Mesenchymal stem cell (in vitro differentiated cells and primary cell): Measurements from ENCODE around the gene PMVK.

Experiments used
- DNase-seq: peaks from one replicate; pipeline ENCODE4 v3.0.0-alpha.2; 2013
- H2AFZ ChIP-seq: one replicate; pipeline ENCODE4 v1.6.1; 2013; ENCODE audit warnings: low read depth, mild to moderate bottlenecking, control low read depth, inconsistent platforms, low read length, moderate library complexity
- H2AK5ac ChIP-seq: 2 replicates; pipeline ENCODE4 v1.6.1; 2013; ENCODE audit warnings: low read length, moderate library complexity, mild to moderate bottlenecking, inconsistent platforms; ENCODE audit not compliant: severe bottlenecking
- H2BK120ac ChIP-seq: one replicate; pipeline ENCODE4 v1.6.1; 2013; ENCODE audit warnings: low read depth, mild to moderate bottlenecking, inconsistent platforms, low read length, moderate library complexity
- H2BK12ac ChIP-seq, 2 experiments: one replicate each; pipeline ENCODE4 v1.6.1; 2013; ENCODE audit warnings: inconsistent platforms in 2 of 2, low read length in 2 of 2, mild to moderate bottlenecking in 2 of 2, moderate library complexity in 2 of 2, control low read depth in 1 of 2
- H2BK15ac ChIP-seq: one replicate; pipeline ENCODE4 v1.6.1; 2013; ENCODE audit warnings: mild to moderate bottlenecking, low read depth, inconsistent platforms; ENCODE audit not compliant: poor library complexity, severe bottlenecking
- H2BK5ac ChIP-seq: 2 replicates; pipeline ENCODE4 v1.6.1; 2013; ENCODE audit warnings: low read depth, mild to moderate bottlenecking, low read length, control low read depth, inconsistent platforms; ENCODE audit not compliant: poor library complexity, severe bottlenecking
- H3K14ac ChIP-seq, 2 experiments: one replicate each; pipeline ENCODE4 v1.6.1; 2013; ENCODE audit warnings: inconsistent platforms in 2 of 2, low read length in 2 of 2, control low read depth in 1 of 2, mild to moderate bottlenecking in 1 of 2, moderate library complexity in 1 of 2
- H3K18ac ChIP-seq, 2 experiments: one replicate each; pipeline ENCODE4 v1.6.1; 2013; ENCODE audit warnings: inconsistent platforms in 2 of 2, low read length in 2 of 2, control low read depth in 1 of 2, low read depth in 1 of 2, mild to moderate bottlenecking in 1 of 2
- H3K23ac ChIP-seq, 2 experiments: one replicate each; pipeline ENCODE4 v1.6.1; 2013; ENCODE audit warnings: inconsistent platforms in 2 of 2, low read length in 2 of 2, mild to moderate bottlenecking in 2 of 2, moderate library complexity in 2 of 2, control low read depth in 1 of 2
- H3K27ac ChIP-seq: 2 replicates; pipeline ENCODE4 v1.5.1; 2013; ENCODE audit warnings: mild to moderate bottlenecking, moderate library complexity, low read length, control low read depth, inconsistent platforms; ENCODE audit not compliant: poor library complexity, severe bottlenecking
- H3K27me3 ChIP-seq, 2 experiments: 2 replicates each; pipeline versions ENCODE4 v1.6.1 to v1.7.0; 2013; ENCODE audit warnings: low read length in 2 of 2, mild to moderate bottlenecking in 2 of 2, moderate library complexity in 2 of 2, control low read depth in 1 of 2, inconsistent platforms in 1 of 2; ENCODE audit not compliant: control insufficient read depth in 1 of 2, insufficient read depth in 1 of 2
- H3K36me3 ChIP-seq, 2 experiments: 2 replicates each; pipeline versions ENCODE4 v1.6.1 to v1.7.0; 2013; ENCODE audit warnings: low read length in 2 of 2, control low read depth in 1 of 2, inconsistent platforms in 1 of 2, low read depth in 1 of 2, mild to moderate bottlenecking in 1 of 2; ENCODE audit not compliant: insufficient read depth in 2 of 2, control insufficient read depth in 1 of 2
- H3K4ac ChIP-seq, 2 experiments: one replicate each; pipeline ENCODE4 v1.6.1; 2013; ENCODE audit warnings: inconsistent platforms in 2 of 2, low read length in 2 of 2, mild to moderate bottlenecking in 2 of 2, moderate library complexity in 2 of 2, control low read depth in 1 of 2, low read depth in 1 of 2
- H3K4me1 ChIP-seq: 2 replicates; pipeline ENCODE4 v1.6.1; 2013; ENCODE audit warnings: low read depth, low read length, control low read depth; ENCODE audit not compliant: control insufficient read depth, insufficient read depth
- H3K4me2 ChIP-seq: 2 replicates; pipeline ENCODE4 v1.6.1; 2013; ENCODE audit warnings: low read length, mild to moderate bottlenecking, inconsistent platforms; ENCODE audit not compliant: poor library complexity, severe bottlenecking
- H3K4me3 ChIP-seq, 2 experiments: 2 replicates each; pipeline versions ENCODE4 v1.5.1 to v1.7.0; 2013; ENCODE audit warnings: low read length in 2 of 2, mild to moderate bottlenecking in 2 of 2, control low read depth in 1 of 2, low read depth in 1 of 2; ENCODE audit not compliant: insufficient read depth in 1 of 2
- H3K79me1 ChIP-seq: replicated peaks from 2 replicates; pipeline ENCODE4 v1.6.1; 2013; ENCODE audit warnings: mild to moderate bottlenecking, control low read depth, low read length, inconsistent platforms; ENCODE audit not compliant: poor library complexity, severe bottlenecking
- H3K9ac ChIP-seq: 2 replicates; pipeline ENCODE4 v1.7.0; 2013; ENCODE audit warnings: mild to moderate bottlenecking, low read length, moderate library complexity
- H3K9me3 ChIP-seq: 2 replicates; pipeline ENCODE4 v1.7.0; 2013; ENCODE audit warnings: mild to moderate bottlenecking, low read length; ENCODE audit not compliant: control insufficient read depth
- H4K8ac ChIP-seq: one replicate; pipeline ENCODE4 v1.6.1; 2013; ENCODE audit warnings: inconsistent platforms, mild to moderate bottlenecking, low read length, moderate library complexity
- H4K91ac ChIP-seq: one replicate; pipeline ENCODE4 v1.6.1; 2013; ENCODE audit warnings: mild to moderate bottlenecking, low read length, inconsistent platforms
- WGBS: methylation state at CpG from one replicate; pipeline ENCODE4 v1.1.7; 2013; ENCODE audit warnings: mixed read lengths; 5-methylcytosine and 5-hydroxymethylcytosine counted together

Gene PMVK

GRCh38 chr1:154937988-154938386 is 1.5 kb upstream of the PMVK start:
- no peaks in the 10 kb centered on the region for H3K9me3 ChIP-seq
- H3K4me3 ChIP-seq: peak overlapping the region in 1 of 2 experiments; percentile 100
- H3K4ac ChIP-seq: no peak overlapping the region
- WGBS: 94% methylated on average over 8 of the region's 8 CpGs
- peaks cover 23% of the 10 kb centered on the region for H3K4me1 ChIP-seq
- H3K36me3 ChIP-seq: peaks cover 0 to 8% of the 10 kb centered on the region in 2 experiments
- peak overlapping the region; percentile 83 for H3K4me2 ChIP-seq
- no peak overlapping the region for H2BK12ac ChIP-seq
- peaks cover 18% of the 10 kb centered on the region for H3K79me1 ChIP-seq
- H2BK5ac ChIP-seq: no peak overlapping the region
- no peak overlapping the region for H4K8ac ChIP-seq
- peak overlapping the region; percentile 100 for H3K9ac ChIP-seq
- H3K27me3 ChIP-seq: no peaks in the 10 kb centered on the region
- no peak overlapping the region for H4K91ac ChIP-seq
- no peak overlapping the region for H2BK120ac ChIP-seq
- H3K14ac ChIP-seq: no peak overlapping the region
- H3K18ac ChIP-seq: no peak overlapping the region
- no peak overlapping the region for H2AK5ac ChIP-seq
- H3K27ac ChIP-seq: peak overlapping the region; percentile 99
- H3K23ac ChIP-seq: no peak overlapping the region
- no peak for DNase-seq
- no peak overlapping the region for H2AFZ ChIP-seq
- H2BK15ac ChIP-seq: no peak overlapping the region

- H3K4ac ChIP-seq: peak overlapping the region in 1 of 2 experiments; percentile 17
- peak; percentile 98 for DNase-seq
- H3K4me2 ChIP-seq: peak overlapping the region; percentile 83
- peak overlapping the region; percentile 93 for H2BK120ac ChIP-seq
- peak overlapping the region; percentile 46 to 100 for H3K4me3 ChIP-seq
- H3K4me1 ChIP-seq: peaks cover 19% of the 10 kb centered on the region
- H3K9me3 ChIP-seq: no peaks in the 10 kb centered on the region
- H3K27me3 ChIP-seq: no peaks in the 10 kb centered on the region
- H3K9ac ChIP-seq: peak overlapping the region; percentile 100
- peak overlapping the region; percentile 85 for H4K8ac ChIP-seq
- peak overlapping the region; percentile 60 for H2AFZ ChIP-seq
- H3K36me3 ChIP-seq: peaks cover under 1 to 3% of the 10 kb centered on the region in 2 experiments
- WGBS: under 1% methylated on average over 35 of the region's 36 CpGs
- peak overlapping the region; percentile 99 for H3K27ac ChIP-seq
- peak overlapping the region; percentile 87 for H4K91ac ChIP-seq
- H2AK5ac ChIP-seq: no peak overlapping the region
- peak overlapping the region; percentile 83 to 84 for H2BK12ac ChIP-seq
- H2BK15ac ChIP-seq: no peak overlapping the region
- H3K14ac ChIP-seq: peak overlapping the region in 1 of 2 experiments; percentile 22
- H3K79me1 ChIP-seq: peaks cover 18% of the 10 kb centered on the region
- H3K23ac ChIP-seq: no peak overlapping the region
- H3K18ac ChIP-seq: peak overlapping the region; percentile 84 to 99
- peak overlapping the region; percentile 97 for H2BK5ac ChIP-seq
Observed at GRCh38 chr1:154937085-154937987, 817 bp upstream of the PMVK start.

GRCh38 chr1:154935749-154936554 is 567 bp downstream of the PMVK start:
- Histone ChIP-seq H2AFZ (peak overlapping the region; percentile 95), H3K4me3 (peak overlapping the region; percentile 81 to 100), H3K27ac (peak overlapping the region; percentile 99), H3K18ac (peak overlapping the region; percentile 90 to 98), H3K4ac (peak overlapping the region; percentile 9 to 89), H3K36me3 (peaks cover 4 to 13% of the 10 kb centered on the region in 2 experiments), H3K9me3 (no peaks in the 10 kb centered on the region), H3K4me2 (peak overlapping the region; percentile 87), H2BK120ac (no peak overlapping the region), H3K27me3 (no peaks in the 10 kb centered on the region), H2BK5ac (no peak overlapping the region), H2BK12ac (peak overlapping the region in 1 of 2 experiments; percentile 98), H4K8ac (peak overlapping the region; percentile 98), H3K79me1 (peaks cover 18% of the 10 kb centered on the region), H3K4me1 (peaks cover 10% of the 10 kb centered on the region), H3K23ac (no peak overlapping the region), H4K91ac (peak overlapping the region; percentile 99), H3K14ac (peak overlapping the region in 1 of 2 experiments; percentile 96), H3K9ac (peak overlapping the region; percentile 100), H2AK5ac (peak overlapping the region; percentile 57), H2BK15ac (peak overlapping the region; percentile 20)
- no peak for DNase-seq
- 57% methylated on average over 26 of the region's 27 CpGs for WGBS
